Measurements from ENCODE around the gene OSM.

Gene OSM

GRCh38 chr22:30261134-30261533 lies 5.5 kb downstream of the OSM start:
- no peak for DNase-seq

DNA sequence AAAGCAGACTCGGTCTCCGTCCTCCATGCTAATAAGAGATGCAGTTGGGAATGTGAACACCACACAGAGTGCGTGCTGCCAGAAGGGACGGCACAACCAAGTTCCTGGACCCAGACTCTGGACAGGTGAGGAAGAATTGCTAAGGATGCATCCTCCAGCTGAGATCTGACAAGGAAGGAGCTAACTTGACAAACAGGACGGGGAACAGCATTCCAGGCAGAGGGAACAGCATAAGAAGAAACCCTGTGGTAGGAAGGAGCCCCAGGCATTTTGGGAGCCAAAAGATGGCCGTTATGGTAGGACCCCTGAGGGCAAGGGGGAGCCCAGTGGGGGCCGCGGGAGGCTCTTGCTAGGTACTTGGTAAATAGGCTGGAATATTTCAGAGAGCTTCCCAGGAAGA lies 6.0 kb downstream of the OSM start:
- no peak for DNase-seq

DNA sequence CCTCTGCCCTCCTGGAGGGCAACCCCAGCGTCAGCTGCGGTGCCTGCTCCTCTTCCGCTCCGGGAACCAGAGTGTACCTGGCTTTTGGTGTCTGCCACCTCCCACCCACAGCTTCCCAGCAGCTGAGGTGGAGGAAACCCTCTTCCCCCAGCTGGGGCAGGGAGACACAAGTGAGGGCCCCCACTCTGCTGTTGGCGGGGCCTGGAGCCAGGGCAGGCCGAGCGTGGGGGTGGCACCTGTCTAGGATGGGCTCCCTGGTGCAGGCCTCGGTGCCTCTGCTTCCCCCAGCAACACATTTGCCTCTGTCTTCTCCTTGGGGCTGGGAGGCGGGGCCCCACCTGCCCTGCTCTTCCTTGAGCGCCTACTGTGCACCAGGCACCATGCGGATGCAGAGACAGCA lies 6.4 kb downstream of the OSM start:
- DNase-seq: no peak

- DNase-seq: no peak
Measured at GRCh38 chr22:30254314-30254713, 12.3 kb downstream of the OSM start.

DNA sequence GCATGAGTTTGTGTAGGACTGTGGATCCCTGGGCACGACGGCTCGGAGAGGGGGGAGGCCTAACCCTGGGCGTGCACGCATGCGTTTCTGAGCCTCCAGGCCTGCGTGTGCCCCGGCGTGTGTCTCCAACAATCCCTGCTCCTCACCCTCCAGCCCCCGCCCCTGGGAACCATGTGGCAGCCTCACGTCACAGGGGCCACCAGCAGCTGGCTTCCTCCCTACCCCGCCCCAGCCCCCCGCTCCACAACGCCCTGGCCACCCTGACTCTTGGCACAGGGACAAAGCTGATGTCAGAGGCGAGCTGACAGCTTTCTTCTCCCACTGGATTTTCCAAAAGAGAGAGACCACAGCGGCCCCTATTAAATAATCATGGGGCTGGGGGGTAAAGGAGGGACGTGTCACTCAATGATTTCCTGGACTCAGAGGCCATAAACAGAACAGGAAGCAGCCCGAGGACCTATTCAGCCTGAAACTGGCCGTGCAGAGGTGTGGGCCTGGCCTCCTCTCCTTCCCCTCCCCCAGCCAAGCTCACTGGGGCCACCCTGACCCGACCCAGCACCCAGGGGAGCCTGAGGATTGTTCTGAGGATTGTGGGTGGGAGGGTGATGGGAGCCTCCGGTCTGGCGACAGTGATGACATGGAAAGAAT lies 13.3 kb downstream of the OSM start:
- peak; percentile 42 for DNase-seq

- DNase-seq: no peak
Measured at GRCh38 chr22:30252411-30253204, 14.0 kb downstream of the OSM start.

- peak; percentile 3 for DNase-seq
Measured at GRCh38 chr22:30251711-30252110, 14.9 kb downstream of the OSM start.

GRCh38 chr22:30250661-30251267 lies 15.9 kb downstream of the OSM start:
- no peak for DNase-seq

DNA sequence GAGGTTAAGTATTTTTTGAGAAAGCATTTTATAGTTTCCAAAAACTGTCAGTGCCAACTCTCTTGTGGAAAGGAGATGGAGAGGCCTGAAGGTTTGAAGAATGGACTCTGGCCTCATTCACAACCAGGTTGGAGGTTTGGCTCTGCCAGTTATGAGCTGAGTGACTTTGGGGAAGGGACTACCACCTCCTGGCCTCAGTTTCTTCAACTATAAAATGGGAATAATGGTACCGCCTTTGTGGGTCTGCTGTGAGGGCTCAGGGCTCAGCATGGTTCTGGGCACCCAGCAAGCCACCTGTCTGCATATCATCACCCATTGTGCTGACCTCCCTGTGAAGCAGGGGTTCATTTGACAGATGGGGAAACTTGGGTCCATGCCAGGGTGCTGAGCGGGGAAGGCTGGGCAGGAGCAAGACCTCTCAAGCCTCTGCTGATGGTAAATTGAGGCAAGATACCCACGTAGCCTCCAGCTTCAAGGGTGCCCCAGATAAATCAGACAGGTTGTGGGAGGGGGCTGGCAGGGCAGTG lies 16.5 kb downstream of the OSM start:
- DNase-seq: no peak

DNA sequence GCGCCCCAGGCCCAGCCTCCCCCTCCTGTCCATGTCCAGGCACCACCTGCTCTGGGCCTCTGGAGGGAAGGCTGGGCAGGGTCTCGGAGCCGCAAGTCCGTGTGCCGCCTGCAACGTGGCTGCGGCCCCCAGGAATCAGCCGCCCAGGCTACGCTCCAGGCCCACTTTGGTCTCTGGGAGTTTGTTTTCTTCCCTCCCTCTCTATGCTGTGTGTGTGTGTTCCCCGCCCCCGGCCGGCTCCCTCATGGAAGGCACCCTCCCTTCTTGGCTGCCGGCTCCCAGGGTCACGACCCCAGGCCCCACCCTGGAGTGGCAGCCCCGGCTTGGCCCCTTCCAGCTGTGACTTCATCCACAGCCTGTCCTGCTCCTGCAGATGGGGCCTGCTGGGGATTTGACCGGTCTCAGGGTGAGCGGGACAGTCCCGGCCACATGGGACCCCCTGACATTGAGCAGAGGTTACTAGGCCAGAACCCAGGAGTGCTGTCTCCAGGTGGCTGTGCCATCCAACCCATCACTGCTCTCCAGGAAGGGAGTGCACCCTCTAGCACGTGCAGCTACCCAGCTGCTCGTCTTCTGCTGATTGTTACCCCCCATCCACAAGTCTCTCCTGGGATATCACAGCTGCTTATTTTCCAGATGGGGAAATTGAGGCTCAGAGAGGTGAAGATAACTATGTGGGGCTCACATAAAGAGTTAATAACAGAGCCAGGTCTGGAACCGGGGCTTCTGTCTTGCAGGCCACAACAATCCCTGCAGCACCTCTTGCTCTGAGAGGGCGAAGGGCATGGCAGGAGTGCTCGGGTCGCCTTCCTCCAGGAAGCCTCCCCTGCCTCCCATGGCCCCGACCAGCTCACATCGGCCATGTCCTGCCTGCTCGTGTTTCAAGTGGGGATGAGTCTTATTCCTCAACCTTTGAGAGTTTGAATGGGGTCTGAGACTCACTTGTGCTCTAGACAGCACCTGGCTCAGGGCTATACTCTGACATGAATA lies 17.3 kb downstream of the OSM start:
- DNase-seq: no peak

DNA sequence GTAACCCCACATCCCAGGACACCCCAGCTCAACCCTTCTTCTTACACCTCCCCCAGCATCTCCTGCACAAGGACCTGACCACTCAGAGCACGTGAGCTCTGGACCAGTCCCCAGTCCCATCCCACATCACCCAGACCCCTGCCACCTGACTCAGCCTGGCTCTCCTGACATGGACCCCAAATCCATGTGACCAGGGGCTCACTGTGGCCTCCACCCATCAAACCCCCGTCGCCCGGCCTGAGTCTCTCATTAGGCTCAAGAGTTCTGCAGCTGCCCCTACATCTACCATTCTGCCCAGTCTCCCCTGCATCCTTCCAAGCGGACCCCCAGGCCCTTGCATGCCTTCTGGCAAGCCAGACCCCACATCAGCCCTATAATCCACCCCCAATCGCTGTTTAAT lies 18.2 kb downstream of the OSM start:
- no peak for DNase-seq

- no peak for DNase-seq
Measured at GRCh38 chr22:30247974-30248373, 18.7 kb downstream of the OSM start.

- no peak for DNase-seq
Measured at GRCh38 chr22:30247561-30247960, 19.1 kb downstream of the OSM start.

DNA sequence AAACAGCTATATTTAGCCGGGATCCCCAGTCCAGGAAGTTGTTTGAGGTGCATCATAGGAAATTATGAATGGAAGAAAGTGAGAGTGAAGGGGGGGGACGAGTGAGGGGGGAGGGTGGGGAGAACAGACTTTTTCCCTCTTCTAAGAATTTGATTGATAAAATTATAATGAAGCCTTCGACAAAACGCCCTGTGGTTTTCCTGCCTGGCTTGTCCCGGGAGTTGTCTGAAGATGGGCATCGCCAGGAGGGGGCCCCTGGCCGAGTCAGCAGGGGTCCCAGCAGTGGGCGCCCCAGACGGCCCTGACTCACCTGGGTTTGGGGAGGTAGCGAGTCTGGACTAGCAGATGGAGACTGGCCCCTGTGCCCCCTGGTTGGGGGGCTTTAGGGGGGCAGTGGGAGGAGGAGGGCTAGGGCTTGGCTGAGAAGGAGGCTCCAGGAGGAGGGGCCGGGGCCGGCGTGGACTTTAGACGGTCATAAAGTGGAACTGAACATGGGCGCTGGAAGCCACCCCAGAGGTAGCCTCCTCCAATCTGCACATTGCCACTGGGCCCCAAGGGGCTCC lies 19.8 kb downstream of the OSM start:
- DNase-seq: no peak

- no peak for DNase-seq
Measured at GRCh38 chr22:30245985-30246813, 20.5 kb downstream of the OSM start, which contains the start of gene LIF. TSS of gene LIF (minus strand) at chr22:30246759. CDS start at chr22:30246695, 64 bp downstream.

DNA sequence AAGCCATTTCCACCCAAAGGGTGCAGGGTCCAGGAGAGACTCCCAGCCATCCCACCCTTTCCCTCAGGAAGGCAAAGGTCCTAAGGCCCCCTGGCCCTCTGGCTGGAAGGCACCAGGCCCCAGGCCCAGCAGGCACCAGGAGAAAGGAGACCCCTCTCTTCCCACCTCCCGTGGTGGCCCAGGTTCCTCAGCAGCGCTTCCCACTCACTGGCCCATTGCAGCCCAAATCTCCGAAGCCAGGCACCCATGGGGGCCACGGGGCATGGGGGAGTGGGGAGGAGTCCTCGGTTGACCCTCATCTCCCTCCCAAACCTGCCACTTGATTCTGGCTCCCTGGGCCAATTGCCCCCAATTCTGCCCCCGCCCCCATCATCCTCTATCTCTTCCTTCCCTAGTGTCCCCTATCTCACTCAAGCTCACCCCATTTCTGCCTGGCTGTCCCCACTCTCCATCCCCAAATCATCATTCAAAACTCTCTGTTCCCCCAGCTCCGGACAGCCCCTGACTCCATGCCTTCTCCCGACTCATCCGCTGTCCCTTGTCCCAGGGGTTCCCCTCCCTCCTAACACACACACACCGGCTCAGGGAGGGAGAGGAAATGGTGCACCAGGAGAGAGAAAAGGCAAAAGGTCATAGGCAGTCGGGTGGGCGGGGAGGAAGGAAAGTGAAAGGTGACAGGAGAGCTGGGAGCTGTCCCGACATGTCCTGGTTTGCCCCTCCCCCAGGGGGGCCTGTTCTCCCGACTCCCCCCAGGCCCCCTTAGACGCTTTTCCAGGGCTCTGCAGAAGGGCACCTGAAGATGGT lies 21.3 kb downstream of the OSM start:
- no peak for DNase-seq

DNA sequence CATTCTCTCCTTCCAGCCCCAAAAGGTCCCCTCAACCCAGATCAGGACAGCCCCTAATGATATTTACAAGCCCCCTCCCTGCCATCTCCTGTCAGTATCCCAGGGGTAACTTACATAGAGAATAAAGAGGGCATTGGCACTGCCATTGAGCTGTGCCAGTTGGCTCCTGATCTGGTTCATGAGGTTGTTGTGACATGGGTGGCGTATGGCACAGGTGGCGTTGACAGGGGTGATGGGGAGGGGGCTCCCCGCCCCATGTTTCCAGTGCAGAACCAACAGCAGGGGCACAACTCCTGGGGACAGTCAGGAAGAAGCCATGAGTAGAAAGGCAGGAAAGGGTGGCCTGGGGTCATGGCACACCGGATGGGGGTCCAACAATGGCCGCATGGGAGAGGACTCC lies 22.0 kb downstream of the OSM start:
- no peak for DNase-seq

DNA sequence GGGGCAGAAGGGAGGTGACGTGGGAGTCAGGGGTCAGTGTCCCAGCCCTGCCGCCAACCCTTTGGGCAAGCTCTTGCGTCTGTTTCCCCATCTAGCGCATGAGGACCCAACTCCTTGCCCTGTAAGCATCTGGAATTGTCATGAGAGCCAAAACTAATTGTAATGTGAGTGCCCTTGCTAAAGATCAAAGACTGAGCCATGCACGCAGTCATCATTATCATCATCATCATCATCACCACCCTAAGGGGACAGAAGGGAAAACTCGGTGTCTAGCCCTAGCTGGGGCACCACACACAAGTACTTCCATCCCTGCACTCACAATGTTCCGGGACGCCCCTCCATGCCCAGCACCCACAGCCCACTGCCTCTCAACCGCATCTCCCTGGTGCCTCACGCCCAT lies 22.6 kb downstream of the OSM start:
- DNase-seq: no peak

DNA sequence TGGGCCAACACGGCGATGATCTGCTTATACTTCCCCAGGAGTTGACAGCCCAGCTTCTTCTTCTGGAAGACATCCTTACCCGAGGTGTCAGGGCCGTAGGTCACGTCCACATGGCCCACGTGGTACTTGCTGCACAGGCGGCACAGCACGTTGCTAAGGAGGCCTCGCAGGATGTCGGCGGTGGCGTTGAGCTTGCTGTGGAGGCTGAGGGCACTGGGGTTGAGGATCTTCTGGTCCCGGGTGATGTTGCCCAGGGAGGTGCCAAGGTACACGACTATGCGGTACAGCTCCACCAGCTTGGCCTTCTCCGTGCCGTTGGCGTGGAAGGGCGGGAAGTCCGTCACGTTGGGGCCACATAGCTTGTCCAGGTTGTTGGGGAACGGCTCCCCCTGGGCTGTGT lies 23.0 kb downstream of the OSM start:
- no peak for DNase-seq

DNA sequence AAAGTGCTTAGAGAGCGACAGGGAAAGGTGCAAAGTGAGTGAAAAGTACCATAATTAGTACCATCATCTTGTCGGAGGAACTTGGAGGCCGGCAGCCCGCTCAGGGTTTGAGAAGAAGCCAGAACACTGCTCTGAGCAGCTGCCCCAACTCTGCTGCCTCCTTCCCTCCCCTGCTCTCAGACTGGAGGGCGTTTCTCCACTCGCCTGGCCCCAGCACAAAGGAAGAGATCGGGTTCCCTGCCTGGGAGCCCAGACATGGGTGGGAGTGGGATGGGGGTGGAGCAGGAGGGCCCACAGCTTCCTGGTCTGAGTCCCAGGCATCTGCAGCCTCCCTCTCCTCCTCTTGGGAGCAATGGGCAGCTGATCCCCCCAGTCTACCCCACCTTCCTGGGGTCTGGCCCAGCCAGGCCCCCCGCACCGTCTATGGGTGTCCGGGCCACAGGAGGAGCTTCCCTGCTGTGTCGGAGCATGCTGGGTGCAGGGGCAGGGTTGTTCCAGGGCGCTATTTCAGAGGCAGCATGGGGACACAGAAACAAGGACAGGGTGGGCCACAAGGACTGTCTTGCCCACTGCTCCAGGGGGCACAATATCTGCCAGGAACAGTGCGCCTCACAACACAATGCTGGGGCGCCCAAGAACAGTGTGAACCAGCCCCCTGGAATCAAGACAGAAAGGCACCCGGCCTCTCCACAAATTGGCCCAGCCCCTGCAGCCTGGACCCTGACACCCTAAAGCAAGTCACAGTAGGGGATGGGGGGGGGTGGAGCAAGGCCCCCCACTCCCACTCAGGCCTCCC lies 24.9 kb downstream of the OSM start:
- no peak for DNase-seq
